GM19099 (cell line): Measurements from ENCODE around the gene TRIML1.

ENCODE experiments used
- POLR2A ChIP-seq: IDR thresholded peaks from 3 replicates; pipeline ENCODE4 v1.6.1; 2011; ENCODE audit warnings: low read depth; ENCODE audit not compliant: insufficient read length; ENCODE audit errors: extremely low read depth

The TRIML1 gene, protein sequence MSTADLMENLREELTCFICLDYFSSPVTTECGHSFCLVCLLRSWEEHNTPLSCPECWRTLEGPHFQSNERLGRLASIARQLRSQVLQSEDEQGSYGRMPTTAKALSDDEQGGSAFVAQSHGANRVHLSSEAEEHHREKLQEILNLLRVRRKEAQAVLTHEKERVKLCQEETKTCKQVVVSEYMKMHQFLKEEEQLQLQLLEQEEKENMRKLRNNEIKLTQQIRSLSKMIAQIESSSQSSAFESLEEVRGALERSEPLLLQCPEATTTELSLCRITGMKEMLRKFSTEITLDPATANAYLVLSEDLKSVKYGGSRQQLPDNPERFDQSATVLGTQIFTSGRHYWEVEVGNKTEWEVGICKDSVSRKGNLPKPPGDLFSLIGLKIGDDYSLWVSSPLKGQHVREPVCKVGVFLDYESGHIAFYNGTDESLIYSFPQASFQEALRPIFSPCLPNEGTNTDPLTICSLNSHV

DNA sequence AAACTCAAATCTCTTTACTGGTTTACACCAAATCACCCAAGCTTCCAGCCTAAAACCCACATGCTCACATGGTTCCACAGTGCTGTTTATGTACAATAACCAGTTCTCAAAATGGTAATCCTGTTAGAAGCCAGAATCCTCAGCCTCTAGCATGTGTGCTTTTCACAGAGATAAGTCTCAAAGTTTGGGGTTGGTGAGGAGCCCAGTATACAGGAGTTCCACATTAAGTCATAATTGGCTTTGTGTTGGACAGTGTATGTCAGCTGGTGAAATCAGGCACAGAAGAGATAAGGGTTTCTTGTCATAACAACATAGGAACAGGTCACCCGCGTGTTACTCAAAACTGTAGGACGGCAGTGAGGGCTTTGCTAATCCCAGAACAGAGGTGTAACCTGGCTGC lies at the start of gene TRIML1:
TSS of gene TRIML1 (plus strand) at position 301 of the 400 bp plus-strand sequence. CDS start 118 bp downstream, outside the sequence.
- TF ChIP-seq POLR2A, result no peak

DNA sequence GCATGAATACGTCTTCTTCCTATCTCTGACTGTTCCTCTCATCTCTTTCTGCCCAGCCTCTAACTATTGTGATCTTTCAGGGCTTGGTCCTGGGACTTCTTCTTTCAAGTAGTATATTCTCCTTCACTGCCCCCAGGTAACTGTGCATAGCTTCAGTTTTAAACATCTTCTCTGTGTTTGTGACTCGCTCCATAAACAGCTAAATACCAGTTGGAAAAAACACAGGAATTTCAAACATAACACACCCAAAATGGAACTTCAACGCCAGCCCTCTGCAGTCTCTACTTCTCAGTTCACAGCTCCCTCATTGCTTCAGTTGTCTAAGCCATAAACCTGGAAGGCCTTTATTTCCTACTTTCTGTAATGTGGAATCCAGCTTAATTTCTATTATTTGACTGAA lies 46.4 kb upstream of the TRIML1 start:
- TF ChIP-seq POLR2A, result no peak

DNA sequence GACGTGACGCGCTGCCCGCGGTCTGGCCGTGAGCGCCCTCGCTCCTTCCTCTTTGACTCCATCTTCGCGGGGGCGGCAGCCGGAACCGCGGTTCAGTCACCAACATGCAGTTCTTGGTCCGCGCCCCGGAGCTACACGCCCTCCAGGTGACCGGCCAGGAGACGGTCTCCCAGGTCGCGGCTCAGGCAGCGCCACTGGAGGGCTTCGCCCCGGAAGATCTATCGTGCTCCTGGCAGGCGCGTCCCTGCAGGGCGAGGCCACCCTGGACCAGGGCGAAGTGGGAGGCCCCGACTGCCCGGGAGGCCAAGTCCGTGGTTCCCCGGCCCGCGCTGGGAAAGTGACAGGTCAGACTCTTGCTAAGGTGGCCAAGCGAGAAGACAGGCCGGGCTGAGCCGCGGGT lies 32.8 kb upstream of the TRIML1 start:
- no peak for TF ChIP-seq POLR2A

DNA sequence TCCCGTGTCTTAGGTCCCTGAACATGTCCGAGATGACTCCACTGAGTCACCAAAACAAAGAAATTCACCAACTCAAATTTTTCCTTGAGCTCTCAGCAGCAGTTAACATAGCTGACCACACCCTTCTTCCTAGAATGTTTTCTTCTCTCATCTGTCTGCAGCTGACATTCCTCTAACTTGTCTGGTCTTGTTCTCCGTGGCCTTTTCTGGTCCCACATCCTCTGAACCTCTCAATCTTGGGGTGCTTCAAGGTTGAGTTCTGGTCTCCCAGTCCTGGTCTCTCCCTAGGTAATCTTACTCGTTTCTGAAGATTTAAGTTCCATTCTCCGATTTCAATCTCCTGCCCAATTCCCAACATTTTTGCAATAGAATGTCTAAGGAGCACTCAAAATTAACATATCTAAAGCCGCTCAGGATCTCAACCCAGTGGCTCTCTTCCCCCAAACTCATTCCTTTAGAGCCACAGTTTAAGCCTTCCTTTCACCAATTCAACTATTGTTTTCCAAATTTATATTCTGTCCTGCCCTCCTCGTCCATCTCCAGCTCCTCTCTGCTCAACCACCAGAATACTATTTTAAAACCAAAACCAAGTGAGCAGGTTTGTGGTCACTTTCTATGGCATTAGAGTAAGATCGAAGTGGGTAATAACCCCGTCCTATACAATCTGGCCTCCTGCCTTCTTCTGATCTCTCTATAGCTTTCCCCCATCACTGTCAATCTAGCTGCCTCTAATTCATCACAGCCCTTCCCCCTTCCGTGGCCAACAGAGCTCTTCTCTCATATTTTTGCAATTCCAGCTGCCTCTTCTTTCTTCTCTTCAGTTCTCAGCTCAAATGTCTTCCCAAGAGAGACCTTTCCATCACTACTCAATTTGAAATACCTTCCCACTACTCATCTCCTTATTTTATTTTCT lies 31.1 kb upstream of the TRIML1 start:
- no peak for TF ChIP-seq POLR2A

DNA sequence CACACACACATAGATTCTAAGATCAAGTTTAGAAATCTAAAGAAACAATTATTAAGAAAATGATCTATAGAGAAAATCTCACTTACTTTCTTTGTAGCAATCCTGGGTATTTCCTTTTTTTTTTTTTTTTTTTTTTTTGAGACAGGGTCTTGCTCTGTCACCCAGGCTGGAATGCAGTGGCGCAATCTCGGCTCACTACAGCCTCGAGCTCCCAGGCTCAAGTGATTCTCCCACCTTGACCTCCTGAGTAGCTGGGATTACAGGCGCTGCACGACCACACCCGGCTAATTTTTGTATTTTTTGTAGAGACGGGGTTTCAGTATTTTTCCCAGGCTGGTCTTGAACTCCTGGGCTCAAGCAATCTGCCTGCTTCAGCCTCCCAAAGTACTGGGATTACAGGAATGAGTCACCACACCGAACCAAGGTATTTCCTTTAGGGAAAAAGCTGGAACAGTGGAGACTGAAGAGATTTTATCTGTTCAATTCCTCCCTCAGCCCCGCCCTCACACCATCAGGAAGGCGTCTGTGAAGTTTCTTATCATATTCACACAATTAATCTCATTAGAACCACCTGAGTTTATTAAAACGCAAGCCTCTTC lies 30.0 kb upstream of the TRIML1 start, which contains the start of gene TRIML2:
TSS of gene TRIML2 (minus strand) at position 447 of the 599 bp plus-strand sequence. CDS start 4,235 bp downstream, outside the sequence.
- no peak for TF ChIP-seq POLR2A

DNA sequence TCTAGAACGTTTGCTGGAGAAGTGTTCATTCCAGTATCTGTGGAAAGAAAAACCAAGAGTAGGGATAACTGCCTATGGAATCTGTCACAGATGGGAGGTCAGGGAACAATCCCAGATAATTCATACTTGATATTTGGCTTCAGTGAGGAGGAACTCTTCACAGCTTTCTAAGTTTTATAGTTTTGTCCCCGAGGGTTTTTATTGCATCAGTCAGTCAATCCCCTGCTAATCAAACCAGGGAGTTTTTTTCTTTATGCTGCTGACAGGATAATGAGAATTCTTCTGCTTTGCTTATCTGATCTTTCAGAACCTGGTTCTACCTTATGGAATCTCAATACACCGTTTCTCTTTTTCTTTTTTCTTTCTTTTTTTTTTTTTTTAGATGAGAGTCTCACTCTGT lies 29.2 kb upstream of the TRIML1 start:
- no peak for TF ChIP-seq POLR2A

DNA sequence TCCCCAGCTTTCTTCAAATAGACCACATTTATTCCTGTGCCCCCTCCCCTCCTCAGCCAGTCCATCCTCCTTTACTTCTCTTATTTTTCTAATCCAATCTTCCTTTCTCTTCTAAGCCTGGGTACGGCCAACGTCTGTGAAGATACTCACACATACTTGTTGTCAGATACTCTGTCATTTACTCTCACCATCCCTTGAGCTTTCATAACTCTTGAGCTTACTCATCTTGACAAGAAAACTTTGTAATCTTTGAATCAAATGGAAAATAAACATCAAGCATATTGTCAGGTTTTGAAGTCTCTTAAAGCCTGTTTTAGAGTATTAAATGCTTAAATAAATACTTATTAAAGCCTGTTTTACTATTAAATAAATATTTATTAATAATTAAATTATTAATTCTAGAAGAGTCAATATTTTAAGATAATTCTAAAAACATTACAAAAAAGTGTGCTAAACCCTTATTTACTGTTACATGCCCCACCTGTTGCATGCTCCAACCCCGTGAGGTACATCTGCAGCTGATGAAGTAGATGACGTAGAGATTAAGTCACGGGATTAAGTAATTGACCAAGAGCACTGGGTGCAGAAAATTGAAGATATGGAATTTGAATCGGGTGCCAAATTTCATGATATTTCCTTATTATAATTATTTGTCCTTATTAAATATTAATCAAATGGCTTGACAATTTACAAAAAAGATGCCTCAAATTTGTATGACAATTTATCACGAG lies 28.3 kb upstream of the TRIML1 start:
- no peak for TF ChIP-seq POLR2A

DNA sequence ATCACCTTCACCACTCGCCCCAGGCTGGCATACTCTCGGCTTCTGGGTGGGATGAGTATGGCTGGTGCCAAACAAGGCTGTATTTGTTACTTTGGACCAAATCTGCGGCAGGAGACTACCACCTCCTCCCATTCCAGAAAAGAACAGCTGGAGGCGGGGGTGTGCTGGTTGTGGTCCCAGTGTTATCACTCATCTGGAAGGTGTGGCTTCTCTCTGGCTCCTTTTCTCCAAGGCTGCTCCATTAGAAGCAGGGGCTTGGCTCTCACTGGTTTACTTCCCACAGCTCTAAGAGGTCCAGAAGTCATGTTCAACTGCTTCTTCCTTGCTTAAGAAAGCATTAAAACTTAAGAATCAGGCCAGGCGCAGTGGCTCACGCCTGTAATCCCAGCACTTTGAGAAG lies 27.3 kb upstream of the TRIML1 start:
- TF ChIP-seq POLR2A, result no peak

DNA sequence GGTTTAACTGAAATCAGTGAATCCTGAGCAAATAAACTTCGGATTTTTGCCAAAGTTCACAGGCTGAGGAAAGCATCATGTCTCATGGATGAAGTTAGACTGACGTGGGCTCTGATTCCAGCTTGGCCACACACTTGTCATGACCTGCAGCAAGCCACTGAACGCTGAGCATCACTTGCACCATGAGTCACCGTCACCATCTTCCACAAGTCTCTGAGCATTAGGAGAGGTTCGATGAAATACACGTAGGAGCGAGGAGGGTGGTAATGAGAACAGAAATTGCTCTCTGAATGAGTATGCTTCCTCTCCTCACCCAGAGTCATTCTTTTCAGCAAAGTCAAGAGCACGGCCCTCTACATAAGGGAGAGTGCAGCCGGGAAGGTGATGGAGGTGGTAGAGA lies 26.1 kb upstream of the TRIML1 start:
- TF ChIP-seq POLR2A, result no peak

DNA sequence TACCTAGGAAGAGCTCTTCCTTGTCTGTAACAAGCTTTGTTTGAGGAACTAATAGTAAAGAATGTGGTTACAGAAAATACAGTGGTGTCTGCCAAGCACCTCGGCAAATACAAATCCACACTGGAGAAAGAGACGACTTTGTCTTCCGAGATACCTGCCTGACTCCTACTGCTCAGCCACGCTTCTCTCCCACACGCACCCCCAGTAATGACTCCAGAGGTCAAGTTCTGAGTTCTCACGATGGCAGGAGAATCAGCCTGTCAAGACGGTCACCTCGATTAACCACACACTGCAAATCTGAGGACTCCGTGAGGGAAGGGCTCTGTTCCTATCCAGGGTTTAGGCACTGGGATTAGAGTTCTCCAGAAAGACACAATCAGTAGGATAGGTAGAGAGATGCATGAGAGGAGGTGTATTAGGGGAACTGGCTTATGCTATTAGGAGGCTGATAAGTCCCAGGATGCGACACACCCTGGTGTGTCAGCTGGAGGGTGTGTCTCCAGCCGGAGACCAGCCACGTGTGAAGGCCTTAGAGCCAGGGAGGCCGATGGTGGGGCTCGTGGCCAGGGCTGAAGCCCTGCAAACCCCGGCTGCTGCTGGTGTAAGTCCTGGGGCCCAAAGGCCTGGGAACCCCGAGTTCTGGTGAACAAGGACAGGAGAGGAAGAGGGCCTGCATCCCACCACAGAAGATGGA lies 21.5 kb upstream of the TRIML1 start:
- TF ChIP-seq POLR2A, result no peak

DNA sequence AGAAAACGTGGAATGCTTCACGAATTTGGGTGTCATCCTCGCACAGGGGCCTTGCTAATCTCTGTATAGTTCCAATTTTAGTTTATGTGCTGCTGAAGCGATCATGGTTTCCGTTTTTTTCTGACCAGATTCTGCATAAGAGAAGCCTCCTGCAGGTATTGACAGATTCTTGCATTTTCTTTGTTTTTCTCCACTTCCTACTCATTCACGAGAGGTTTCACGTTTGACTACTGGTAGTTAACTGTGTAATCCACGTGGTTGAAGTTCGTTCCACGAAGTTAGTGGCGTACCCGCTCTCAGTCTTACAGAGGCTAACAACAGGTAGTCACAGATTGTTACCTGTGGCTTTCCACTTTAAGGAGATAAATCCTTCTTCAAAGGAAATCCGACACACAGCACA lies 17.7 kb upstream of the TRIML1 start:
- no peak for TF ChIP-seq POLR2A

DNA sequence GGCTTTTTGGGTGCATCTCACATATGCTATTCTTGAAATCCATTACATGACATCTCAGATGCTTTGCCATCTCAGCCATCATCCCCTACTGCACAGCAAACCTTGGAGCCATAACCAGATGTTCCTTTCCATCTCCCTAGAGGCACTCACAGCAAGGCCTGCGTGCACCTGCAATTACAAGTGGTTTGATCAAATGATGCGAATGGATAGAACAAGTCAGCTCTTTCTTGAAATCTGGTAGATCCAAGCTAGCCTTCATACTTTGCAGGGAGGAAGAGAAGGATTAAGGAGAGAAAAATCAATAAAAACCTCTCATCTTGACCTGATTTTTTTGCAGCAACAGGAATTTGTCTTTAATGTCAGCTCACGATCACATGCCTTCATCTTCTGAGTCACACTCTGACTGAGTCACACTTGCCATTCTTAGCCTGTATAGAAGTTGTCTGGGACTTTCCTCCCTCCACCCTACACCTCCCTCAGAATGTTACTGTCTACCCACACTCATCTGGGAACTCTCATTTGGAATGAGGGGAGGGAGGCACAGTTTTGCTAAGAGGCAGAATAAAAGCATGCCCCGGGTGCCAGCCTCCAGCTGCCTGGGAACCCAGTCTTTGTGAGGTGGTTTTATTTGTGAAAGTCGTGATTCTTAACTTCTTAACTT lies 11.9 kb upstream of the TRIML1 start:
- TF ChIP-seq POLR2A, result no peak

DNA sequence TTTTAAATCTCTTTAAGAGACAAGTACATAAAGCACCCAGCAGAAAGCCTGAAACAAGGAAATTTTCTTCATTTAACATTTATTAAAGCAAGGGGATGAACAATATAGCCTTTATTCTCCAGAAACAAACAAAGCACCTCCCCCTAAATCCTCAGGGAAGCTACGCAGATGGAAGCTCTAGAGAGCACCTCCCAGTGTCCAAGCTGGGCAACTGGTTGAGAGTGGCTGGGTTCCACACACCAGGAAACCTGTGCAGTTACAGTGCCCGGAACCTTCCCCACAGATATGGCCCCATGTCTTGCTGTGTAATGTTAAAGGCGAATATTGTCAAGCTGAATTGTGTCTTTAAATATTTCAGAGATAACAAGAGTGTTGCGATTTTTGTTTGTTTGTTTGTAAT lies 8.9 kb upstream of the TRIML1 start:
- TF ChIP-seq POLR2A, result no peak
